ENCODE measurements around the gene NRF1. TPM values are rescaled to one million over a fixed set of nuclear protein-coding genes. Genes with fewer than 3 reads are reported as not detected.

Gene NRF1
- total and polyA plus RNA-seq, 10 of the 15 experiments (the other 5 are each of a cell fraction or from before 2014, with no cell fraction given) = 3.5 to 23.1 (median 13.5) TPM

DNA sequence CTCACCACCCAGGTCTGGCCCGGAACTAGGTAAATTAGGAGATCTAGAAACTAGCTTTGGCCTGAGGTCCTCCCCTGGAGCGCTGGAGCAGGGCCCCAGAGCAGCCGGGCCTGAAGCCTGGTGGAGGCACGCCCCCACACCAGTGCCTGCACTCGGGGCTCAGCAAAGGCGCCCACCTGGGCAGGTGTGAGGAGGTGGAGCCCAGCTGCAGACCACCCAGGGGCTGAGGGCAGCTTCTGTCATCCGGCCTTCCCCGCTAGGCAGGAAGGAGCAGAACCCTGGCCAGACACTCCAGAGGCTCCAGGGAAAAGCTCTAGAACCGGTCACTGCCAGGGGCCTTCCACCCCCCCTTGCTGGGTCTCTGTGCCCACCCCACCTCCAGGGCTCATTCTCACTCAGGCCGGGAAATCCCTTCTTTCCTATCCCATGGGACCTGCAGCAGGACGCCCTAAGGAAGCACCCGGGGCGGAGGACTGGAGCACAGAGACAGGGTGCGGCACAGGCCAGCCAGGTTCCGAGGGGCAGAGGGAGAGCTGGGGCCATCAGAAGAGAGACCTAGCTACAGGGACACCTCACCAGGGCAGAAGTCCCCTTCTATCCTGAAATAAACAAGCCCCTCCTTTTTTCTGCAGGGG lies 161.2 kb downstream of the NRF1 start:
- SMC1A ChIA-PET (ENCODE audit: uncharacterized antibody, unreplicated experiment) = interaction anchor here (0.7 kb wide), 1 partner anchor 21 kb away, joined by 4 read pairs; no protein-coding TSS in a partner anchor
- DNase-seq (ENCODE audit: low read depth, low spot score) (no peak), ATAC-seq (no peak), FAIRE-seq (no peak)
- Histone ChIP-seq H3K4me3 (no peak overlapping the region), H3K4me2 (ENCODE audit: control insufficient read depth, insufficient read depth) (no peak overlapping the region), H3K36me3 (ENCODE audit: control insufficient read depth in 2 of 2, insufficient read depth in 2 of 2, low read length in 1 of 2) (no peaks in the 10 kb centered on the region), H2AFZ (ENCODE audit: control insufficient read depth, low read depth, low read length) (no peak overlapping the region), H3K4me1 (ENCODE audit: control insufficient read depth, insufficient read depth, low read length) (no peaks in the 10 kb centered on the region), H4K20me1 (ENCODE audit: control insufficient read depth, insufficient read depth) (no peaks in the 10 kb centered on the region), H3K27ac (ENCODE audit: control insufficient read depth, insufficient read depth) (no peak overlapping the region), H3K9ac (ENCODE audit: control insufficient read depth, insufficient read depth, low read length) (no peak overlapping the region), H3K9me3 (replicated peaks; ENCODE audit: control insufficient read depth, insufficient read depth, low read length) (no peaks in the 10 kb centered on the region), H3K79me2 (ENCODE audit: control insufficient read depth, insufficient read depth, low read length) (no peaks in the 10 kb centered on the region), H3K27me3 (replicated peaks in 1 of 2; ENCODE audit: control insufficient read depth in 2 of 2, insufficient read depth in 2 of 2, low read length in 1 of 2) (peaks cover 0 to 2% of the 10 kb centered on the region in 2 experiments; a peak in 1 of 4 replicates)
- CTCF ChIA-PET = no interaction called here
- POLR2A ChIA-PET = no interaction called here
- RAD21 ChIA-PET (ENCODE audit: unreplicated experiment) = no interaction called here
- 22% methylated on average over 15 of the region's 15 CpGs for WGBS (ENCODE audit: insufficient coverage, insufficient replicate concordance, low lambda C conversion rate, missing lambda C conversion rate)
- no peak for TF ChIP-seq NRF1 (conservative IDR thresholded peaks at IDR 0.05; ENCODE audit: low read depth, low read length)
- no peak for TF ChIP-seq SMARCA5 (IDR thresholded peaks at IDR 0.05)
- TF ChIP-seq IKZF1 (conservative IDR thresholded peaks at IDR 0.05) = no peak
- TF ChIP-seq GABPA (IDR thresholded peaks at IDR 0.05; ENCODE audit: low read depth) = no peak
- no peak for TF ChIP-seq RUNX3 (IDR thresholded peaks at IDR 0.05; ENCODE audit: low read length)
- TF ChIP-seq BRCA1 (IDR thresholded peaks at IDR 0.05; ENCODE audit: low read depth, low read length) = no peak
- TF ChIP-seq, protein P1, sequence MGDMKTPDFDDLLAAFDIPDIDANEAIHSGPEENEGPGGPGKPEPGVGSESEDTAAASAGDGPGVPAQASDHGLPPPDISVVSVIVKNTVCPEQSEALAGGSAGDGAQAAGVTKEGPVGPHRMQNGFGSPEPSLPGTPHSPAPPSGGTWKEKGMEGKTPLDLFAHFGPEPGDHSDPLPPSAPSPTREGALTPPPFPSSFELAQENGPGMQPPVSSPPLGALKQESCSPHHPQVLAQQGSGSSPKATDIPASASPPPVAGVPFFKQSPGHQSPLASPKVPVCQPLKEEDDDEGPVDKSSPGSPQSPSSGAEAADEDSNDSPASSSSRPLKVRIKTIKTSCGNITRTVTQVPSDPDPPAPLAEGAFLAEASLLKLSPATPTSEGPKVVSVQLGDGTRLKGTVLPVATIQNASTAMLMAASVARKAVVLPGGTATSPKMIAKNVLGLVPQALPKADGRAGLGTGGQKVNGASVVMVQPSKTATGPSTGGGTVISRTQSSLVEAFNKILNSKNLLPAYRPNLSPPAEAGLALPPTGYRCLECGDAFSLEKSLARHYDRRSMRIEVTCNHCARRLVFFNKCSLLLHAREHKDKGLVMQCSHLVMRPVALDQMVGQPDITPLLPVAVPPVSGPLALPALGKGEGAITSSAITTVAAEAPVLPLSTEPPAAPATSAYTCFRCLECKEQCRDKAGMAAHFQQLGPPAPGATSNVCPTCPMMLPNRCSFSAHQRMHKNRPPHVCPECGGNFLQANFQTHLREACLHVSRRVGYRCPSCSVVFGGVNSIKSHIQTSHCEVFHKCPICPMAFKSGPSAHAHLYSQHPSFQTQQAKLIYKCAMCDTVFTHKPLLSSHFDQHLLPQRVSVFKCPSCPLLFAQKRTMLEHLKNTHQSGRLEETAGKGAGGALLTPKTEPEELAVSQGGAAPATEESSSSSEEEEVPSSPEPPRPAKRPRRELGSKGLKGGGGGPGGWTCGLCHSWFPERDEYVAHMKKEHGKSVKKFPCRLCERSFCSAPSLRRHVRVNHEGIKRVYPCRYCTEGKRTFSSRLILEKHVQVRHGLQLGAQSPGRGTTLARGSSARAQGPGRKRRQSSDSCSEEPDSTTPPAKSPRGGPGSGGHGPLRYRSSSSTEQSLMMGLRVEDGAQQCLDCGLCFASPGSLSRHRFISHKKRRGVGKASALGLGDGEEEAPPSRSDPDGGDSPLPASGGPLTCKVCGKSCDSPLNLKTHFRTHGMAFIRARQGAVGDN (IDR thresholded peaks at IDR 0.05) = no peak
- no peak for TF ChIP-seq NR2C2 (IDR thresholded peaks at IDR 0.05; ENCODE audit: borderline replicate concordance, control insufficient read depth, insufficient read length, low read depth)
- no peak for TF ChIP-seq KDM1A (IDR thresholded peaks at IDR 0.05; ENCODE audit: borderline replicate concordance)
- TF ChIP-seq RFX5 (IDR thresholded peaks at IDR 0.05; ENCODE audit: low read depth, low read length) = no peak
- no peak for TF ChIP-seq BHLHE40 (IDR thresholded peaks at IDR 0.05; ENCODE audit: borderline replicate concordance in 1 of 2, low read depth in 2 of 2, low read length in 1 of 2)
- no peak for TF ChIP-seq CREM (IDR thresholded peaks at IDR 0.05; ENCODE audit: low read depth)
- no peak for TF ChIP-seq MTA2 (IDR thresholded peaks at IDR 0.05; ENCODE audit: low read depth)
- TF ChIP-seq SIN3A (IDR thresholded peaks at IDR 0.05; ENCODE audit: low read depth, low read length) = no peak
- TF ChIP-seq RAD21 (IDR thresholded peaks at IDR 0.05; ENCODE audit: insufficient read depth, low read depth, low read length) = no peak
- intact Hi-C loops (cut with micrococcal nuclease; ENCODE audit: unreplicated experiment) (no loop called here), in situ Hi-C loops (cut with MboI) (no loop called here)
- BruUV-seq (replicated peaks) = no TSS peak
